Globus pallidus (tissue), 1 donor: ENCODE measurements around the gene IL9.
"Not testable (repeated sequence)": the region's sequence is repeated elsewhere in the genome, so short reads cannot be mapped to it uniquely, and the experiment has no call there.

Experiments
- DNase-seq: peaks from one replicate; pipeline ENCODE4 v3.0.0-alpha.2; 2015; ENCODE audit warnings: low spot score

Gene IL9

GRCh38 chr5:135867599-135867998 lies 28.0 kb downstream of the IL9 start:
- DNase-seq: no peak

GRCh38 chr5:135866016-135866415 lies 29.6 kb downstream of the IL9 start:
- no peak for DNase-seq

GRCh38 chr5:135864503-135865435 lies 30.9 kb downstream of the IL9 start:
- no peak for DNase-seq

- DNase-seq: no peak
These were observed 32.9 kb downstream of the IL9 start for GRCh38 chr5:135862744-135863143.

GRCh38 chr5:135862086-135862485 lies 33.6 kb downstream of the IL9 start:
- peak; percentile 19 for DNase-seq

- no peak for DNase-seq
These were observed 34.0 kb downstream of the IL9 start for GRCh38 chr5:135861641-135862040.

- DNase-seq: no peak
These were observed 36.0 kb downstream of the IL9 start for GRCh38 chr5:135859641-135860040.

- not testable (repeated sequence) for DNase-seq
These were observed 36.5 kb downstream of the IL9 start for GRCh38 chr5:135859186-135859585.

- no peak for DNase-seq
These were observed 37.9 kb downstream of the IL9 start for GRCh38 chr5:135857630-135858311.

- no peak for DNase-seq
These were observed 43.5 kb downstream of the IL9 start for GRCh38 chr5:135851915-135852845.

GRCh38 chr5:135851186-135851914 lies 44.3 kb downstream of the IL9 start:
- DNase-seq: no peak

GRCh38 chr5:135850671-135851070 lies 45.0 kb downstream of the IL9 start:
- no peak for DNase-seq

GRCh38 chr5:135850231-135850630 lies 45.4 kb downstream of the IL9 start:
- no peak for DNase-seq

- DNase-seq: no peak
These were observed 47.7 kb downstream of the IL9 start for GRCh38 chr5:135847976-135848375.

- no peak for DNase-seq
These were observed 49.3 kb downstream of the IL9 start for GRCh38 chr5:135846311-135846710.

GRCh38 chr5:135843571-135844337 lies 51.9 kb downstream of the IL9 start:
- peak; percentile 85 for DNase-seq

- DNase-seq: peak; percentile 63
These were observed 52.9 kb downstream of the IL9 start for GRCh38 chr5:135842737-135843136.
